GM12864 (cell line): Measurements from ENCODE around the gene RUNDC1.

Experiments used
- DNase-seq: peaks from one replicate; pipeline ENCODE4 v3.0.0-alpha.2; 2011; ENCODE audit warnings: low read depth
- H3K4me3 ChIP-seq: 2 replicates; pipeline ENCODE4 v1.5.1; 2011; ENCODE audit warnings: mild to moderate bottlenecking, low read depth, low read length, control low read depth
- TF ChIP-seq, protein P1 (sequence below): IDR thresholded peaks from 2 replicates; pipeline ENCODE4 v1.5.1; 2011; ENCODE audit warnings: low read depth, mild to moderate bottlenecking, moderate library complexity, low read length, control low read depth, inconsistent platforms; ENCODE audit errors: missing control alignments

Gene RUNDC1

DNA sequence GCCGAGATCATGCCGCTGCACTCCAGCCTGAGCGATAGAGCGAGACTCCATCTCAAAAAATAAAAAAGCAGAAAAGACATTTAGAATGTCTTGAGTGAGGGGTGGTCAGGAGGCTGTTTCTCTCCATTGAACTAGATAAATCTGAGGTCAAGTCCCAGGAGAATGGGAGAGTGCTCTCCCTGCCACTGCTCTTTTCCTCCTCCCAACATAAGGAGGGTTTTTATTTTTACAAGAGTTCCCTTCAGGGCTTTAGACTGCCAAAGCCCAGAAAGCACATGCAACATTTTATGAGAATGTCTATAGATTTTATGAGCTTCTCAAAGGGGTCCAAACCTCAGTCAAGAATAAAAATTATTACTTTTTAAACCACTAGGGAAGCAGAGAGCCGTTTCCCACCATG is 46.2 kb downstream of the RUNDC1 start:
- no peak overlapping the region for H3K4me3 ChIP-seq
- DNase-seq = no peak
- TF ChIP-seq, protein P1, sequence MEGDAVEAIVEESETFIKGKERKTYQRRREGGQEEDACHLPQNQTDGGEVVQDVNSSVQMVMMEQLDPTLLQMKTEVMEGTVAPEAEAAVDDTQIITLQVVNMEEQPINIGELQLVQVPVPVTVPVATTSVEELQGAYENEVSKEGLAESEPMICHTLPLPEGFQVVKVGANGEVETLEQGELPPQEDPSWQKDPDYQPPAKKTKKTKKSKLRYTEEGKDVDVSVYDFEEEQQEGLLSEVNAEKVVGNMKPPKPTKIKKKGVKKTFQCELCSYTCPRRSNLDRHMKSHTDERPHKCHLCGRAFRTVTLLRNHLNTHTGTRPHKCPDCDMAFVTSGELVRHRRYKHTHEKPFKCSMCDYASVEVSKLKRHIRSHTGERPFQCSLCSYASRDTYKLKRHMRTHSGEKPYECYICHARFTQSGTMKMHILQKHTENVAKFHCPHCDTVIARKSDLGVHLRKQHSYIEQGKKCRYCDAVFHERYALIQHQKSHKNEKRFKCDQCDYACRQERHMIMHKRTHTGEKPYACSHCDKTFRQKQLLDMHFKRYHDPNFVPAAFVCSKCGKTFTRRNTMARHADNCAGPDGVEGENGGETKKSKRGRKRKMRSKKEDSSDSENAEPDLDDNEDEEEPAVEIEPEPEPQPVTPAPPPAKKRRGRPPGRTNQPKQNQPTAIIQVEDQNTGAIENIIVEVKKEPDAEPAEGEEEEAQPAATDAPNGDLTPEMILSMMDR = no peak

DNA sequence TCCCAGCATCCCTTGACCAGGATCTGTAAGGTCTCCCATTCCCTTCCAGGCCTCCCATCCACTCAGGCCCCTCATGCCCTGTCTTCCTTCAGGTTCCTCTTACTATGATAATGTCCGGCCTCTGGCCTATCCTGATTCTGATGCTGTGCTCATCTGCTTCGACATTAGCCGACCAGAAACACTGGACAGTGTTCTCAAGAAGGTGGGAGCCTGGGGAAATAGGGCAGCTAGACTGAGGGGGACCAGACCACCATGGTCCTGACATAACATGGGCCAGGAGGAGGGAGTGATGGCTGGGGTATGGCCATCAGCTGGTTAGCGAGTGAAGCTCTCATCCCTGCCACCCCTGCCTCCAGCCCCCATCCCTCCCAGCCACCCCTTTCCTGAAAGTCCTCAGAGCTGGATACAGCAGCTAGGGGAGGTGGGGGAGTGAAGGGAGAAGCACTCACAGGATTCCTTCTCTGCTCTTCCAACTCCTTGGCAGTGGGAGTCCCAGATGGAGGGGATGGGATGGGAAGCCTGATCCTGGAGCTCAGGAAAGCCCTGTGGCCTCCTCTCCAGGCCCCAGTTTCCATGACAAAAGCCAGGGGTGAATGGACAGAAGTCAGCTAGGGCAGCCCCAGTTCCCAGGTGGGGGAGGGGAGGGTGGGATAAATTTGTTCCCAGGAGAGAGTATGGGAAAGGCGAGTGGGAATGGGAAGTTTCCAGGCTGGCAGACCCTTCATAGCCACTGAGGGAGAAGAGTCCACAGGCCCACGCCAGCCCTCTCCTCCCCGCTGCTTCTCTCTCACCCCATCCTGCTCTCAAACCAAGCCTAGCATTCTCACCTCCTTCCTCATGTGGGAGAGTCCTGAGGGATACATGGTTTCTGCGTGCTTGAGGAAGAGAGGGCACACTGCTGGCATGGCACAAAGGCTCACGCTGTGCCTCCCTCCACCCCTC is 47.0 kb downstream of the RUNDC1 start:
- TF ChIP-seq, protein P1 = no peak
- DNase-seq = no peak
- H3K4me3 ChIP-seq = no peak overlapping the region

DNA sequence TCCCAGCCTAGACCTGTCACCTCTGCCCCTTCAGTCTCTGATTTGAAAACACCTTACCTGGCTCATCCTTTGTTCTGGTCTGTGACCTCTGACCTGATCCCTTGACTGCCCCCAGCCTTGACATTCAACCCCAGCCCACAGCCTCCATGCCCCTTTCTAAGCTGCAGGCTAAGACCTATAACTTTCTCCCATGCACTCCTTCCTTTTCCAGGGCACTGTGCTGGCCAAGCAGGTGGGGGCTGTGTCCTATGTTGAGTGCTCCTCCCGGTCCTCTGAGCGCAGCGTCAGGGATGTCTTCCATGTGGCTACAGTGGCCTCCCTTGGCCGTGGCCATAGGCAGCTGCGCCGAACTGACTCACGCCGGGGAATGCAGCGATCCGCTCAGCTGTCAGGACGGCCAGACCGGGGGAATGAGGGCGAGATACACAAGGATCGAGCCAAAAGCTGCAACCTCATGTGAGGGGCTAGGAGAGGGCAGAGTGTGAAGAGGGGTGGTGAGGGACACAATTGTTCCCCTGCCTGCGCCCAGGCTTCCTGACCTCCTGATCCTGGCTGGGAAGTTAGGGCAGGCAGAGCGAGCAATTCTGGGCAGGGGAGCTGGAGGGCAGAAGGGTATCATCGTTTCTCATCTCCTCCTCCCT is 48.0 kb downstream of the RUNDC1 start:
- no peak overlapping the region for H3K4me3 ChIP-seq
- DNase-seq = no peak

DNA sequence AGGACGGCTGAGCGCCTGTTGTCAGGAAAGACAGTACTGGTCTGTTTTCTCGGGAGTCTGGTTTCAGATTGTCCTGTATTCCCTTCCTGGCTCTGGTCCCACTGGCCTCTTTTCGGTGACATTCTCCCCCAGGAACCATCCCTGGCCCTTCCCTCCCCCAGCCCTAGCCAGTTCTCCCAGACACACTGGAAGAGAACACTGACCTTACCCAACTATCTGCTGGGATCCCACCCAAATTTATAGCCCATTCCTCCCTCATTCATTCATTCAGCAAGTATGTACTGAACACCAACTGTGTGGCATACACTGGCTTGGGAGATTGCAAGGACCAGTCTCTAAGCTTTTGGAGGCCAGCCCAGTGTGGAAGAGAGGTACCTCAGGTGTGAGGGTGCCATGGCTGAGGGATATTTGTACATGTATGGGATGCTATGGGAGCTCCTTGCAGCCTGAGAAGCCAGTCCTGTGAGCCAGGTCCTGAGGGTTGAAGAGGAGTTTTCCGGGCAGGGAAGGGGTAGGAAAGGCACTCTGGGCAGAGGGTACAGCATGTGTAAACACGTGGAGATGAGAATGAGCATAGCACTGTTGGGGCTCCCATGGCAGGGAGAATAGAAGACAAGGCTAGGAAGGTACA is 49.9 kb downstream of the RUNDC1 start:
- TF ChIP-seq, protein P1 = no peak
- H3K4me3 ChIP-seq = no peak overlapping the region
- DNase-seq = no peak

More for the DNA sequence above, 48.0 kb downstream of the RUNDC1 start:
- TF ChIP-seq, protein P1 = no peak

DNA sequence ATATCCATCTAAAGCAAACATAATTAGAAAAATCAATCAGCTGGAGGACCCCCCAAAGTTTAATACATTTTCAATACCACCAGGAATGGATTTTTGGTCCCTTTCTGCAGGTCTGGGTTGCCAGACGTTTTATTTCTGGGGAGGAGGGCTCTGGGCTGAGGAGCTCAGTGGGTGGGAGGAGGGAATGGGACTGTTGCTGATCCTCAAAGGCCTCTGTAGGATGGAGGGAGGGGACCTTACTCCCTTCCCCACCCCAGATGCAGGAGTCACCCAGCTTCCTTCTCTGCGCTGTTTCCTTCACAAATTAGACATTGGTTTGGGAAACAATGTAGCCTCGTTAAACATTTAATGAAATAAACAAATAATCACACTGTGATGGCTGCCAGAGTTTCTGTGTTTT is 51.3 kb downstream of the RUNDC1 start:
- TF ChIP-seq, protein P1 = no peak
- H3K4me3 ChIP-seq = no peak overlapping the region
- DNase-seq = no peak

DNA sequence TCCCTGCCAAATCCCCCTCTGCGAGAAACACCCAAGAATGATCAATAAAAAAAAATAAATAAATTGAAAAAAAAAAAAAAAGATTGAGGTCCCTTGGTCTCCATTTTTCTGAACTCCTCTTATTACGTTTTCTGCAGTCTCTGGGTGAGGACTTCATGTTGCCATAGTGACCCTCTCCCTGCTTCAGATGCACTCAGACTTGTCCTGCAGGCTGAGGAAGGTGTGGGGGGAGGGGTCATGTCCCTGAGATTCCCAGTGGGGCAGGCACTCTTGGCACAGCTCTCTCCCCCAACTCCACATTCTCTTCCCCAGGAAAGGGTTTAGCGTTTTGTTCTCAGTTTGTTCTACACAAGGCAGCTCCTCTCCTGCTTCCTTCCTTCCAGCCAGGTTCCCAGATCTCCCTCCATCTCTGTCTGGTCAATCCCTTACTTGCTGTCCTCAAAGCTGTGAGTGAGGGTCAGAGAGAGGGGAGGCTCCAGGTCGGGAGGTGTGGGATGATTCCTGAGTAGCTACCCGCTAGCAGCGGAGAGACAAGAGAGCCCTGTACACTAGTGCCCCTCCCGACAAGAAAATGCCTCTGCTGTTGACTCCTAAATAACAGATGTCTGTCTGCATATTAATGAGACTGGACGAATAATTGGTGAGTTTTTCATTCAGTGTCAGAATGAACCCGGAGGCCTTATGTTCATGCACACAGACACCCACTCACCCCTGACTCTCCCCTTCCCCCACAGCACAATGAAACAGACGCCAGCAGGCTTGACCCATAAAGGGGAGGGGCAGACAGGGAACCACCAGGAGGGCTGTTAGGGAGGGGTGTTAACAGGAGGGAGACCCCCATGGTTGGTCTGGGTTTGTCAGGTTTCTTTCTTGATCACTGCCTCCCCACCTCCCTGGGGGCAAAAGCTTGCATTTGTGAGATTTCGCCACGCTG is 53.9 kb downstream of the RUNDC1 start:
- TF ChIP-seq, protein P1 = no peak
- no peak for DNase-seq
- no peak overlapping the region for H3K4me3 ChIP-seq
